Measurements from ENCODE around the gene ITLN1.
"Not testable (repeated sequence)": the region's sequence is repeated elsewhere in the genome, so short reads cannot be mapped to it uniquely, and the experiment has no call there.

The ITLN1 gene

GRCh38 chr1:160880216-160880615 is 4.8 kb downstream of the ITLN1 start:
- no peak for DNase-seq (ENCODE audit: low read depth)
- no peak overlapping the region for H3K4me3 ChIP-seq (replicated peaks; ENCODE audit: low read depth, low read length)
- no peak for TF ChIP-seq CTCF (IDR thresholded peaks at IDR 0.05; ENCODE audit: low read length, missing control alignments)

GRCh38 chr1:160879056-160879455 is 5.9 kb downstream of the ITLN1 start:
- DNase-seq (ENCODE audit: low read depth): no peak
- TF ChIP-seq CTCF (IDR thresholded peaks at IDR 0.05; ENCODE audit: low read length, missing control alignments): no peak
- H3K4me3 ChIP-seq (replicated peaks; ENCODE audit: low read depth, low read length): no peak overlapping the region

GRCh38 chr1:160877221-160877620 is 7.8 kb downstream of the ITLN1 start:
- TF ChIP-seq CTCF (IDR thresholded peaks at IDR 0.05; ENCODE audit: low read length, missing control alignments): no peak
- DNase-seq (ENCODE audit: low read depth): no peak
- no peak overlapping the region for H3K4me3 ChIP-seq (replicated peaks; ENCODE audit: low read depth, low read length)

- DNase-seq (ENCODE audit: low read depth): peak; percentile 25
- no peak for TF ChIP-seq CTCF (IDR thresholded peaks at IDR 0.05; ENCODE audit: low read length, missing control alignments)
- H3K4me3 ChIP-seq (replicated peaks; ENCODE audit: low read depth, low read length): no peak overlapping the region
Measured at GRCh38 chr1:160876311-160876710, 8.7 kb downstream of the ITLN1 start.

- DNase-seq (ENCODE audit: low read depth): not testable (repeated sequence)
Measured at GRCh38 chr1:160875591-160875990, 9.4 kb downstream of the ITLN1 start.

GRCh38 chr1:160874935-160875334 is 10.0 kb downstream of the ITLN1 start:
- no peak overlapping the region for H3K4me3 ChIP-seq (replicated peaks; ENCODE audit: low read depth, low read length)
- no peak for DNase-seq (ENCODE audit: low read depth)
- no peak for TF ChIP-seq CTCF (IDR thresholded peaks at IDR 0.05; ENCODE audit: low read length, missing control alignments)

More at GRCh38 chr1:160875591-160875990, 9.4 kb downstream of the ITLN1 start:
- H3K4me3 ChIP-seq (replicated peaks; ENCODE audit: low read depth, low read length): not testable (repeated sequence)

GRCh38 chr1:160868141-160868540 is 16.8 kb downstream of the ITLN1 start:
- no peak for DNase-seq (ENCODE audit: low read depth)
- TF ChIP-seq CTCF (IDR thresholded peaks at IDR 0.05; ENCODE audit: low read length, missing control alignments): no peak
- no peak overlapping the region for H3K4me3 ChIP-seq (replicated peaks; ENCODE audit: low read depth, low read length)

GRCh38 chr1:160867651-160868050 is 17.3 kb downstream of the ITLN1 start:
- not testable (repeated sequence) for DNase-seq (ENCODE audit: low read depth); H3K4me3 ChIP-seq (replicated peaks; ENCODE audit: low read depth, low read length)

All from fibroblast of pulmonary artery (primary cell).